Measurements from ENCODE around the gene NOX5.

NOX5 gene

DNA sequence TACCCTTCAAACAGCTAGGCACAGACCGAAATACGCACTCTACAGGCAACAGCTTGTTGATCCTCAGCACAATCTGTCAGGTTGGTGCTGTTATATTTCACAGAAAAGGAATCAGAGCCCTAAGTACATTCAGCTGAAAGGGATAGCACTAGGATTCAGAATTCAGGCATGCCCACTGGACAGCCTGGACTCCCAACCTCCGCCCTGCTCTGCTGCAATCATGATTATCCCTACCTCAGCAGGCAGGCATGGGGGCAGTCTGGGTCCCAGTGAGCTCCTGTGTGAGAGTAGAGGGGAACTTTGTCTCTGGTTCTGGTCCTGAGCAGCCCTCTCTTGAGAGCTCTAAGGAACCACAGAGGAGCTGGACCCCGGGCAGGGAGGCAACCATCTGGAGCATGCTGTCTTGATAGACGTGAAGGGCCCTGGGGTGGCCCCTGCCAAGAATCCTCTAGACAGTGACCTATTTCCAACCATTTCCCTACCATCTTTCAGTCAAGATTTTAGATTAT is 23.4 kb upstream of the NOX5 start:
- DNase-seq, result no peak

GRCh38 chr15:68991723-68992122 is 22.8 kb upstream of the NOX5 start:
- DNase-seq, result no peak

GRCh38 chr15:68992696-68993095 is 21.8 kb upstream of the NOX5 start:
- DNase-seq, result no peak

DNA sequence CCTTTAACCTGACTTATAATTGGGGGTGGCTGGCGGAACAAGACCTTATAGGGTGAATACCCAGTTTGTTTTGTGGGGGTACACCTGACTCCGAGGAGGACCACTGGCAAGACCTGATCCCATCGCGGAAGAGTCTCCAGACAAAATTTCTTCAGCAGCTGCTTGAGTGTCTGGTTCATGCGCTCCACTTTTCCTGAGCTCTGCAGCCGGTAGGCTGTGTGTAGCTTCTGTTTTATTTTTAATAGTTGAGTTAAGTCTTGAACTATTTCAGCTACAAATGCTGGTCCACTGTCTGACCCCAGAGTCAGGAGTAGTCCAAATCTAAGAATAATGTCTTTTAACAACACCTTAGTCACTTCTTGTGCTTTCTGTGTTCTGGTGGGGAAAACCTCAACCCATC is 21.2 kb upstream of the NOX5 start:
- DNase-seq, result no peak

GRCh38 chr15:68994149-68994548 is 20.3 kb upstream of the NOX5 start:
- no peak for DNase-seq

GRCh38 chr15:68994981-68995761 is 19.3 kb upstream of the NOX5 start:
- DNase-seq, result no peak

DNA sequence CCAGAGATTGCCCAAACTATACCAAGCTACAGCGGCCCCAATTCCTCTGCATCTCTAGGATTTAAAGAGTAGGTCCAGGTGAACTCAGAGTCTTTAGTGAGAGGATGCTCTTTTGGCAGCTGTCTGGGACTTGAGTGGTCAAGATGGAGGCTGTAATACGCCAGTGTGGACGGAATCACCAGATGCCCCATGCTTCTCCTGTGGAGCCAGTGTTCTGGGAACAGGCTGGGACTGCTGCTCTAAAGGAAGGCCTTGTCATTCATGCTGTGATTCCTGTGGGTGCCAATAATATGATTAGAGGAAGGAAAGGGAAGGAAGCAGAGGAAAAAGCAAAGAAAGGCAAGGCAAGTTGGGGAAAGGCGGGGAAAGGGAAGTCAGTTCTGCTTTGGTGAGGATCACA is 17.4 kb upstream of the NOX5 start:
- no peak for DNase-seq

- DNase-seq, result no peak
Measured at GRCh38 chr15:68997930-68998777, 16.3 kb upstream of the NOX5 start.

- DNase-seq, result no peak
Measured at GRCh38 chr15:68999091-68999490, 15.4 kb upstream of the NOX5 start.

GRCh38 chr15:69000091-69000490 is 14.4 kb upstream of the NOX5 start:
- DNase-seq, result no peak

DNA sequence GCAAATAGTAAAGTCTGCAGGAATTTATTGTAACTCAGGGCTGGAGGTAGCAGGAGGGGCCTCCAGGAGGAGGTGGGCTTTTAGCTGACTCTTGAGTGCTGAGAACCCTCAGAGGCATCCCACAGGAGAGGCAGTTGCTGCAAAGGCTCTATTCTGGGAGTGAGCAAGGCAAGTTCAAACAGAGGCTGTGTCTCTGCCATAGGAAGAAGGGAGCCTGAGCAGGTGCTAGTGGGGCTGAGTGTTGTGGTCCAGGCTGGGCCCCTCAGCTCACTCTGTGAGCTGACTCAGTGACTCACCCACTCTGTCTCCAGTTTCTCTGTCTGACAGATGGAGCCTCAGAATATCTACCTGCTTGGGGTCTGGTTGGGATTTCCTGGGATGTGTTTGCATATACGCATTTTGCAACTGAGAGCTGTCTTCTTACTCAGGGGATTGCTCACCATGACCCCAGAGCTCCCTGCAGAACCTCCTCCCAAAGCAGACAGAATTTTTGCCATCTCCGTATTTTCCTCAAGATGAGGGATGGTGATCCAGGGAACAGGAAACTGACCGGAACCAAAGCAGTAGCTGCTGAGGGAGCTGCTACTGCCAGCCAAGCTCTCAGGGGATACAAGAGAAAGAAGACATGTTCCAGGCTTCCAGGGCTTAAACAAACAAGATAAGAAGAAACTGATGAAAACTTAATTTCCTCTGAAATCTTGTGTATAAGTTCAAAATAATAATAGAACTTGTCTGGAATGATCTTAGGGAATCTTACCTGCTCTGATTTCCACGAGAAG is 13.6 kb upstream of the NOX5 start:
- DNase-seq, result no peak

GRCh38 chr15:69002783-69003182 is 11.7 kb upstream of the NOX5 start:
- DNase-seq, result no peak

DNA sequence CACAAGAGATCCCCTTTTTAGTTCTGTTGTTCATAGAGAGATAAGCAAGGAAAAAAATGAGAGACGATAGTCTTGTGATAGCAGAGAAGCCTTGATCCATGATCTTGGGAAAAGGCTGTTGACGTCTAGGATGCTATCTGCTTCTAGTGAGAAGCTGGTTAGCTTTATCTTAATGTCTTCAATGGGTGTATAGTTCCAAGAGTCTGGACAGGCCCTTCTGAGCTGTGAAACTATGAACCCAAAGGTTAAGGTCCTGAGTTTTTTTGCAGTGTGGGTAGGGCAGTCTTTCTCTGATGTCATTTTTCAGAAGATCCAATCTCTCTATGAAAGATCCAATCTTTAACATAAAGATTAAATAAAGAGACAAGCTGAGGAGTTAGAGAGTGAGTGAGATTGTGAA is 10.5 kb upstream of the NOX5 start:
- DNase-seq, result no peak

- DNase-seq, result no peak
Measured at GRCh38 chr15:69008056-69008455, 6.4 kb upstream of the NOX5 start.

DNA sequence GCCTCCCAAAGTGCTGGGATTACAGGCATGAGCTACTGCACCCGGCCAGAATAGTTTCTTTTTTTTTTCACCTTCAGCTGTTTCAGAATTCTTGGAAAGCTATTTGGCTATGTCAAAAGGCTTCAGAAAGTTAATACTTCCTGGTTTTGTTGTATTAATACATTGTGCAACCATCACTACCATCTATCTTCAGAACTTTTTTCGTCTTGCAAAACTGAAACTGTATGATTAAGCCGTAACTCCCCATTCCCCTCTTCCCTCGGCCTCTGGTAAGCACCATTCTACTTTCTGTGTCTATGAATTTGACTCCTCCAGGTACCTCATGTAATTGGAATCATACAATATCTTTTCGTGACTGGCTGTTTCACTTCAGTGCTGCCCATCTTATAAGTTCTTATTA is 5.2 kb upstream of the NOX5 start:
- DNase-seq, result no peak

DNA sequence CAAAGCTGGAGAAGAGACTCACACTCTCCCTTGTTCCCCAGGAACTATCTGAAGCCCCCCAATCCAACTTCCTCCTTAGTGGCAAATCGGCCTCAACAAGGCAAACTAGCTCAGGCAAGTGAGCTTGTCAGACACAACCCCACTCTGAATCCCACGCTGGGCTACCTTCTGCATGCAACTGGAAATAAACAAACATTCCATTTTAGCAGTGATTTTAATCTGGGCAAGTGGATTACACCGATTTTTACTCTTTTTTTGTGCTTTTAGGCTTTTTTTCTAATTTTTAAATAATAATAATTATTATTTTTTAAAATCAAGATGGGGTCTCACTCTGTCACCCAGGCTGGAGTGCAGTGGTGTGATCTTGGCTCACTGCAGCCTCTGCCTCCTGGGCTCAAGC is 2.9 kb upstream of the NOX5 start:
- DNase-seq, result no peak

DNA sequence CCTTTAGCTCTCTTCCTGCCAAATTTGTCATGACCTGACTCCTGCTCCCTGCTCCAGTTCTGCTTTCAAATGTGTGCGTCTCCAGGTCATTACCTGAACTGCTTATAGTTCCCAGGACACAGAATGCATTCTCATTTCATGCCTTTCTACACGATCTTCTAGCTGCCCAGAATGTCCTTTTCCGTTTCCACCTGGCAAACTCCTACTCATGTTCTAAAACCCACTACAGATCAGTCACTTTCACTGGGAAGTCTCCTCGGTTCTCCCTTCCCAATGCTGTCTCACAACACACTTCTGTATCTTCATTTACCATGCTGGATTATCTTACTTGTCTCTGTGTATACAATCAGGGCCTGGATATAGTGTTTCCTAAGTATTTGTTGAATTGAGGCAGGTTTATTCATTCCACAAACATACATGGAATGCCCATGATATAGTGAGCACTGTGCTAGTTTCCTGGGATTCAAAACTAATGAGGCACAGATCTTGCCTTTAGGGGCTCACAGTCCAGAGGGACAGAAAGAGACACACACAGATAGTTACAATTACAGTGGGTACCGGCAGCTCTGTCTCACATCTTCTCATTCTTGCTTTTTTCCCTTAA is 1.6 kb upstream of the NOX5 start:
- DNase-seq, result no peak

DNA sequence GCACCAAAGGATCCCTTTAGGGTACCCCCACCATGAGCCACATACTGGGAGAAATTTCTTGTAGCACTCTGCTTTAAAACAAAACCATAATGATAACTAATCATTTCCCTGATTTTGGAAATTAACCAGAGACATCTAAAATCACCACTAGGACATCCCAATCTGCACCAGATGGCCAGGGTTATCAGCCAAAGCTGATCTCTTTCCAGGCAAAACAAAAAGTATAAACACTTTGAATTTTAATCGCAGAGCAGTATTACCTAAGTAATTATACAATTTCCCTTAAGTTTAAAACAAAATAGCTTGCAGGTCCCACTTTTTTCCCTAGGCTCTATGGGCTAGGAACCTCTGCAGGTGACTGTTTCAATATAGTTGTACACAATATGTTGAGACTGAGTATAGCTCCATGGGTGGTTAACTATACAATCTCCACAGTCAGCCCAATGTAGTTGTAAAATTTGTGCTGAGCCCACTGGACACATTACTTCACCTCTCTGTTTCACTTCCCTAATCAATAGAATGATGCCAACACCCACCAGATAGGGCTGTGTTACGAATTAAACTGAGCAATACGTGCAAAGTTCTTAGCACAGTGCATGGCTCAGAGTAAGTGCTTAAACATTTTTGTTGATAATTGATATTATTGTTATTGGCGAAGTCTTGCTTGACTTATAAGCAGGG is 629 bp upstream of the NOX5 start:
- DNase-seq, result no peak

DNA sequence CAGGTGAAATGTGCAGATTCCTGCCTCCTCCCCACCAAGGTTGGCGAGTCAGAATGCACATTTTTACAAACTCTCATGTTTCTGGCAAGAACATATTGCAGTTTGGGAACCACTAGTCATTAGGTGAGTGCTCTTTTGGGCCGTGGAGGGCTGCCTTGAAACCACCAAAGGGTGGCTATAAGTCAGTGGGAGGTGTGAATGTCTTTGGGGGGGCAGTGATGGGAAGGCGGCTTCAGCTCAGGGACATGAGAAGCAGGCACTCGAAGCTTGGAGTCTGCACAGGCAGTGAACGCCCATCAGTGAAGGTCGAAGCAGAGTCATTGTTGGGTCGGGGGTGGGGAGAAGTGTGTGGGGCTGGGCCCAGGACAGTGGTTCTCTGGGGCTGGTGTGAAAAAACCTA is 1.1 kb downstream of the NOX5 start:
- no peak for DNase-seq

DNA sequence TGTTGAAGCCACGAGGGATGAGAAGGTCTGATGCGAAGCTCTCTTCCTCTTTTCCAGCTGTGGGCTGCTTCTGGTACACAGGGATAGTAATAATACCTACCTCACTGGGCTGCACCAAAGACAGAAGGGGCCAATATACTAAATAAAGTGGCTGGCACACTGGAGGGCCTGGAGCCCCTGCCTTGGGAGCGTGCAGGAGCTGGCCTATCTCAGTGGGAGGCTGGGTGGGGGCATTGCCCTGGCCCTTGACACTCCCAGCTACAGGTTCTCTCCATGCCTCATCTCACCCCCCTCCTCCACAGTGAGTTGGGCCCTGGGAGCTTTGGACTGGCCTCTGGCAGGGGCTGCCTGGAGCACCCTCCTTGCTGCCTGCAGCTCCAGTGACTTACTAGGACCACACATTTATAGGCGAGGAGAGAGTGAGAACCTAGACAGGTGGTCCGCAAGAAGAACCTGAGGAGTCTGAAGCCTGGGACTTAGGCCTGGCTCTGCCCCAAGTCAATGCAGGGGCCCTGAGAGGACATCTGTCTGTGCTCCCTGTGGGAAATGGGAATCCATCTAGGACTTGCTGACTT is 1.6 kb downstream of the NOX5 start:
- no peak for DNase-seq

- DNase-seq, result no peak
Measured at GRCh38 chr15:69017978-69018377, 3.5 kb downstream of the NOX5 start.

- DNase-seq, result no peak
Measured at GRCh38 chr15:69018951-69019350, 4.5 kb downstream of the NOX5 start.

Measured in effector CD8-positive, alpha-beta T cell (primary cell).